D341Med (cell line): Measurements from ENCODE around the gene TMTC2.

Experiments
- DNase-seq: peaks from one replicate; pipeline ENCODE4 v3.0.0; 2012; ENCODE audit warnings: low spot score

The TMTC2 gene

DNA sequence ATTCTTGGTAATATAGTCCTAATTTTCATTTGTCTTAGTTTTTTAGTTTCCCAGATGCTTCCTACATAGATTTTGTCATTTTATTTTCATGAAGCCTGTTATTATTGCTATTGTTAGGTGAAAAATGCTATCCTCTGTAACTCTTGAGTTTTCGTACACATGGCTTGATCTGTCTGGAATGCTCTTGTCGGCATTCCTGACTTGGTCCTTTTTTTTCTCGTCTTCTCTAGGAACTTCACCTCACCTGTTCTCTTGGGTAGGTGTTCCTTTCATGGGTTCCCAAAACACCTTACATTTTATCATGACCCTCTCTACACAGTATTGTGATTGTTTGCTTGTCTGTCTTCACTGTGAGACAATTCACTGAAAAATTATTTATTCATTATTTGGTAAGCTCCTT is 267.4 kb downstream of the TMTC2 start:
- DNase-seq = no peak

DNA sequence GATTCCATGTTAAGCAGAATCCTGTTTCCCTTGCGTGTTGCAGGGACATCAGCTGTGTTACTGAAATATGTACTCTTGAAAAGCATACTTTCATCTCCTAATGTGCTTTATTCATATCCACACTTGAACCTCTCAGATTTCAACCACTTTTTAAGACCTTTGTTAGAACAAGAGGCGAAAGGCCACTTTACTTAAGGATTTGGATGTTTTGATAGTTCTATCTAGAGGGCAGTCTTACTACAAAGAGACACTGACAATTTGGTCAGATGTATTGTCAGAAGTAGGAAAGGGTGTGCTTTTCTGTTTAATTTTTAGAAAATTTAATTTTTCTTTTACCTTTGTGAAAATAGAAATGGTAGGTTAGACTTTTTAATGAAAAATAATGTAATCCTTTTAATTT is 267.9 kb downstream of the TMTC2 start:
- no peak for DNase-seq

DNA sequence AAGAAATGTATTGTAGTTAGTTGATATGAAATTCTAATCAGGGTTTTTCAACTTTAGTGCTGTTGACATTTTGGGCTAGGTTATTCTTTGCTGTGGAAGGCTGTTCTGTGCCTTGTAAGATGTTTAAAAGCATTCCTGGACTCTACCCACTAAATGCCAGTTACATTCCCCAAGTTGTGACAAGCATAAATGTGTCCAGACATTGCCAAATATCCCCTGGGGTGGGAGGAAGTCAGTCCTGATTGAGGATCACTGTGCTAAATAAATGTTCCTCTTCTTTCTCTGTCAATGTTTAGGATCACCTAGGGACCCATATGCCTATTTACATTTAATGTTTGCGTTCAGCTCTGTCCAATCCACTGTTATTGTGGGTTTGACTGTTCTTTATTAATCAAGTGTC is 268.3 kb downstream of the TMTC2 start:
- no peak for DNase-seq

DNA sequence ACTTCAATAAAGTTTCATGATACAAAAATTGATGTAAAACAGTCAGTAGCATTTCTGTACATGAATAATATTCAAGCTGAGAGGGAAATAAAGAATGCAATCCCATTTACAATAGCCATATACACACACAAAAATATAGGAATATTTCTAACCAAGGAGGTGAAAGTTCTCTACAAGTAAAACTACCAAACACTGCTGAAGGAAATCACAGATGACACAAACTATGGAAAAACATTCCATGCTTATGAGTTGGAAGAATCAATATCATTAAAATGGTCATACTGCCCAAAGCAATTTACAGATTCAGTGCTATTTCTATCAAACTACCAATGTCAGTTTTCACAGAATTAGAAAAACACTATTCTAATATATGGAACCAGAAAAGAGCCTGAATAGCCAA is 272.3 kb downstream of the TMTC2 start:
- DNase-seq = no peak

DNA sequence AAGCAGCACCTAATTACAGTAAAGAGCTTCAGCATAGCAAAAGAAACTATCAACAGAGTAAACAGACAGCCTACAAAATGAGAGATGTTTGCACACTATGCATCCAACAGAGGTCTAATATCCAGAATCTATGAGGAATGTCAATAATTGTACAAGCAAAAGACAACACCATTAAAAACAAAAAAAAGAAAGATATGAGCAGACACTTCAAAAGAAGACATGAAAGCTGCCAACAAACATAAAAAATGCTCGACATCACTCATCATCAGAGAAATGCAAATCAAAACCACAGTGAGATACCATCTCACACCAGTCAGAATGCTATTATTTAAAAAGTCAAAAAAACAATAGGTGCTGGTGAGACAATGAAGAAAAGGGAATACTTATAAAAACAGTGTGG is 273.1 kb downstream of the TMTC2 start:
- no peak for DNase-seq

DNA sequence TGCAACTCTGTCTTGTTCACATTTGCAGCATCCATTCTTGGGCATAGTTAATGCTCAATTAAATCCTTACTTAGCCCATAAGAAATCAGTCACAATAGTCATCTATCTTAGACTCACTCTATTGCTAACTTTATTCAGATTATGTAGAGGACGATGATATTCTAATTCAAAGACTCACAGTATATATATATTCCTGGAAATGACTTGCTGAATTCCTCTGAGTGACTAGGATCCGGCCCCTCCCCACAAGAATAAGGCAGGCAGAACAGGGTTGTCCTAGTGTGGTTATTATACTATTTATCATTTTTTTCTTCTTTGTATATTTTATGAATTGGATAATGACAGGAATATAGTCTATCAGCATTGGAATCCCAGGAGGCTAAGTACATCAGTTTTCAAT is 275.1 kb downstream of the TMTC2 start:
- no peak for DNase-seq

DNA sequence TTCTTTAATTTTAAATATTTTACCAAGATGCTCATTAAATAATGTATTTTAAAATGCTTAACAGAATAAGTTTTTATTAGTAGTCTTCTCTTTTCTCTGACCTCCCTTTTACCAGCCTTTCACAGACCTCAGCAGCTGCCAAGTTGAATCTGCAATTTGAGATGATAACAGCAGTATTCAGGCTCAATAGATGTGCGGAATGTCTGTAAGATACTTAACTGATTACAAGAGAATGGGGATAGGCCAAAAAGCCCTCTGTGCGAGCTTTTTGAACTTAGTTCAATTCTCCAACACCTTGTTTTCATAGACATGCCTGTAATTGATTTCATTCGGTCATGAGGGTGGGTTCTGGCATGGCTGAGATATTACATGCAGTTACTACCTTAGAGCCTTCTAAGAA is 277.2 kb downstream of the TMTC2 start:
- DNase-seq = no peak

DNA sequence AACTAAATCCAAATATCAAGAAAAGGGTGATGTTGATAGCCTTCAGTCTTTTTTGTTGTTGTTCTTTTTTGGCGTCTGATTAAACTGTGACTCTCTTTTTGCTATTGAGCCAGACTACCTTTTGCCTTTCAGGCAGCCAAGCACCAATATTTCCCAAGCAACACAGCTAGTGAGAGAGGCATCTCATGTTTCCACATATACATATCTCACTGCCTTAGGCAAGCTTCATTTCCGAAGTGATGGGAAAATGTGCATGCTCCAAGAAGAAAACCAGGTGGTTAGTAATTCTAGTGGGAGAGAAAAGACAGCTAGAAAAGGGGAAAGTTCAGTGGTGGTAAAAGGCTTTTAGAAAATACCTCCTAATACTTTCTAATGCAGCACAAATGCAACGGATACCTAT is 277.7 kb downstream of the TMTC2 start:
- DNase-seq = no peak

DNA sequence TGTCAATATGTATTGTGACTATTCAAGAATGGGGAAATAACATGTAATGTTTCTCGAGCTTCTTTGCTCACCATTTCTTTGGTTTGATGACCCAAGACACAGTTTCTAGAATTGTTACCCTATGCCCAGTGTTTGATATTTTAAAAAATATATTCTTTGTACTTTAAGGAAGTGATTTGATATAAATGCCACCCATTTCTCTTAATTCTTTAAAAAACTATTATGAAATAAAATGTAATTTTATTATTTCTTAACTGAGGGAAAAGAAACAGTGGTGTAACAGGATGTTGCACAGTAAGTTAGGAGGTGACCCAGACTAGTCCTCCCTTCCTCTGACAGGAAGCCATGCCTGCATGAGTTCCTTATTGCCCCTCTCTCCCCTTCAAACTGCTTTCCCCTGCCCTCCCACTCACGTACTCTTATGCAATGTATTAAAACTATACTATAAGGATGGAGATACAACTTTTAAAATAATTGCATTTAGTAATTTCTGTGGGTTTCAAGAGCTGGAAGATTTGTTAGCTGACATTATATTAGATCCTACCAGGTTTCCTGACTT is 279.4 kb downstream of the TMTC2 start:
- DNase-seq = no peak

DNA sequence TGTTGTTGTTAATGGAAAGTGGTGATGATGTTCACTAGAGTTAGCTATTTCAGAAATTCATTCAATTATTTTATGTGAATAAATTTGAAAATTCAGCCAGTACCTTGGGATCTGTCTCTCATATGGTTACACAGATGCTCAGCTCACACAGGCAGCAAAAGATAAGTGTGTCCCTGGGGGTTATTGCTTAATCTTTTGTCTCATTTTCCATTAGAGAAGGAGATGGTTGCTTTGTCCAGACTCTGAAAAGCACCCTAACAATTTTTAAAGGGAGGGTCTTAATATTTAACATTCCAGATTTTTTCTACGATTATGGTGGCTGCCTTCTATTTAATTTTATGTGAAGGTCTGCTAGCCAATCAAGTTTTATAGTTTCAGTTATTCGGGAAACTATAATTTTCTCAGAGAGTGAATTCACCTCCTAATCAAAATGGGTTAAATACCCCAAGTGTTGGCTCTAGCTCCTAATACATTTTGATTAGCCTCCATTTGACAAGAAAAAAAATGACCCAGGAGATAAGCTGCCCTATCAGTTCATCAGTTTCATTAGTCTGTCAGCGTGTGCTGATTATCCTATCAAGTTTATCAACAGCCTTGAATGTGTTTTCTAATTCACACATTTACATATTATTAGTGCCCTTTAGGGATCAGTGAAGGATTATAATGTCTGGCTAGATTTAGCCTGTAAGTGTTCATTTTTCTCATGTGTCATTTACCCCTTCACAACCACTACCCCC is 282.1 kb downstream of the TMTC2 start:
- peak; percentile 45 for DNase-seq

DNA sequence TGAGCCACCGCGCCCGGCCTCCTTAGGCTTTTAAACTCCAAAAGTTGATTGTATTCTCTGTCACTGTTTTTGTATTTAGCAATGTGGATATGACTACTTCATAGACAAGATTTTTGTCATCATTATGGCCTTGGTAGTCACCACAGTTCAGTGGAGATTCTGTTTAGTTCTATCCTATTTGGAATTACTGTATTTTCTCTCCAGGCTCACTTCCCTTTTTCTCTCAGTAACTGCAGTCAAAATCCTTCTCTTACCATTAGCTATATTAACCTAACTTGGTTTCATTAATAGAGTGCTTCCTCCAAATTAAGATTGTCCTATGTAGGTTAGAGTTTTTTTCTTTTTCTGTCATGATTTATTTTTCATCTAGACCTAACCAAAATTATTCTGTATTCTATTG is 283.9 kb downstream of the TMTC2 start:
- DNase-seq = no peak

DNA sequence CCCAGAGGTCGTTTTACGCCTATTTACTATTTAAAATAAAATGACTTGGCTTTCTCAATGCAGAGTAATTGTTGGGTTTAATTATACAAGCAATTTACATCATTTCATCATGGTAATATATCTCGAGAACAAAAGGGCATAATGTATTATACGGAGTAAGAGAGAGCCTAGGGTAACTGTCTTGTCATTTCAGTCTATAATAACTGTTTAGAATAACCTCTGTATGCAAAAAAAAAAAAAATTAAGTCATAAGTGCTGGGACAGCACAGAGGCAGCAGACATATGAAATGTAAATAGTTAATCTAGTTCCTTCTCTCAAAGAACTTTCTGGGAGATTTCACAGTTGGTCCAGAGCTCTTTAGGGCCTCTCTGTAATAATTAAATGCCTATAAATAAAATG is 284.9 kb downstream of the TMTC2 start:
- no peak for DNase-seq

DNA sequence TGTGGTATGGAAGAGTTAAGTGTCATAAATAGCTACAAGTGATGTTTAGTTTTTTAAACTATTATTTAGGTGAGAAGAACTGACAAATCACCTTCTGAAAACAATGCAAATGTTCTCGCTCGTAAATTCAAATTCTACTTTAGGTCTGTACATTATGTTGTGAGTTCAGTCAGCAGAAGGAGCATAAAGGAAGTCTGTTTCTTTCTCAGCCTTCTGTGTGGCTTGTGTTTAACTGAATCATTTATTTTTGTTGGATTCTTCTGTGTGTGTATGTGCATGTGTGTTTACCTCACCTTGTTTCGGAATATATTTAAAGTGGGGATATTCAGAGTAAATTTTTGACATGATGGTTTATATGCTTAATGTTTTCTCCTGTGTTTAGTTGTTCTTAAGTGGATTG is 285.9 kb downstream of the TMTC2 start:
- no peak for DNase-seq

DNA sequence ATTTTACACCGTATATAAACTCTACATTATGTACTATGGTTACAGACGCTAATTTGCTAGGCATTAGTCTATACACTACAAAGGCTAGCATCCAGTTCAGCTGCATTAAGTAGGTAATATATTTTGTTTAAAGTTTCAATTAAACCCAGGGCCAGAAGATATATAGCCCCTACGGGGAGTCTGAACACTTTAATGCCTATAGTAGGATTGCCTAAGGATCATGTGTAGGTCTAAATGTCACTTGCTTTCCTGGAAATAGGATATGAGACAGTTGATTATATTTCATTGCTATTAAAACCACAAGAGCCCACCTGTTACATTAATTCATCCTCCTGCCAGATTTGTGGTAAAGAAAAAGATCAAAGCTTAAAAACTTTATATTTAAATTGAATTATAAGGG is 286.9 kb downstream of the TMTC2 start:
- DNase-seq = no peak

DNA sequence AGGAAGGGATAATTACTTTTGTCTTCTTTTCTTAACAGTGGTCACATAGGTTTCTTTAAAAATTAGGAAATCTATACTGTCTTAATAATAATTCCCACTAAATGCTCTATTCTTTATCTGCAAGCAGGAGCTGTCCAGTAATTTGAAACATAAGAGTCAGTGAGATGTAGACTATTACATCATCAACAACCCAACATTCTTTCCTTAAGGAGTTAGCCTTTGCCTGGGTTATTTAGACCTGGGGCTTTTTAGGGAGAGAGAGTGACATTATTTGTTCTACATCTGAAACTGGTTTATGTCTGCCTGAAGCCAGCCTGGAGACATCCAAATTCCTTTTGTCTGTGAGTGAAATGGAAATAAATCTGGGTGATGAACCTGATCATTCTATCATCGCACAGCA is 294.4 kb downstream of the TMTC2 start:
- no peak for DNase-seq

DNA sequence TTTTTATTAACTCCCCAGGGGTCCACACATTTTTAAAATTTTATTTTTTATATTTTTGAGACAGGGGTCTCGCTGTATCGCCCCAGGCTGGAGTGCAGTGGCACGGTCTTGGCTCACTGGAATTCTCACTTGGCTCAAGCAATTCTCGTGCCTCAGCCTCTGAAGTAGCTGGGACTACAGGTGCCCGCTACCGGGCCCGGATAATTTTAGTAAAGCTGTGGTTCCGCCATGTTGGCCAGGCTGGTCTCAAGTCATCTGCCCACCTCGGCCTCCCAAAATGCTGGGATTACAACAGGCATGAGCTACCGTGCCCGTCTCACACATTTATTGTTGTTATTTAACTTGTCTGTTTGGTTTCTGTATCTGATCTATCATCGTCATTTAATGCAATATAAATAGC is 307.4 kb downstream of the TMTC2 start:
- no peak for DNase-seq

DNA sequence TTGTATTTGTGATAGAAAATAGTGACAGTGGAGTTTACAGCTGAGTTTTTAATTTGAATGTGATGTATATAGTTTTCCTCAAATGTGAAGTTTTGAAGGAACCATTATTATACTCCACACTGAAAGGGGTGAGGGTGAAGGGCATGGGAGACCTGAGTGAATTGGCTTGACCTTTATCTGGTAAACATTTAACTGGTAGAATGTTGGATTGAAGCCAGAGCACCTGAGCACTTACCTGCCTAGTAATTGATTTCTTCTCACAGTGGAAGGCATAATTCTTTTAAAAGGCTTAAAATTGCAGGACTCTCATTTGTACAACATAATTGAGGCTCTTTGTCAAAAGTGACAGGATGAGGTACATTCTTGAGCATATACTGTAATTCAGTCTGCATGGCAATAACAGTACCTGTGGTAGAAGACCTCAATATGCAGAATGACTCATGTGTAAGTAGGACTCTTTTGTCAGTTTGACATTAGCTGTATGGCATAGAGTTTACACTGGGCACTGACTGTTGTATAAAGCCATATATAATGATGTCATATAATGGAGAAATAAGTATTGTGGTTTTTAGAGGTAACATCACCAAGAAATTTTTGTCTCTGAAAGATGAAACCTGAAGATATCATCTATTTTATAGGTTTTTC is 309.6 kb downstream of the TMTC2 start:
- no peak for DNase-seq

DNA sequence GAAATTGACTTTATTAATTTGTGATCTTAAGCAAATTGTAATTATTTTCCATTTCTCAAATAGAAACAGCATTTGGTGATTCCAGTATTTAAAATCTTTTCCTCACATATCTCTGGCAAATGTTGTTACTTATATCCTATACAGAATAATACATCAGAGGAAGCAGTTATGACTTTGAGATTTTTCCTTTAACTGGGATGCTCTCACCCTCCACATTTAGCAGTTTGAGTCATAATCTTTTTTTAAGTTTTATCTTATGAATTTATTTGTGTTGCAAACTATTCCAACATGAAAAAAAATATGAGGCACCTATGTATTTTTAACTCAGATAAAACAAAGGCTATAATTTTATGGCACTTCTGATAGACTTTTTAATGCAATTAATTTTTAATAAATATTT is 311.8 kb downstream of the TMTC2 start:
- DNase-seq = no peak

DNA sequence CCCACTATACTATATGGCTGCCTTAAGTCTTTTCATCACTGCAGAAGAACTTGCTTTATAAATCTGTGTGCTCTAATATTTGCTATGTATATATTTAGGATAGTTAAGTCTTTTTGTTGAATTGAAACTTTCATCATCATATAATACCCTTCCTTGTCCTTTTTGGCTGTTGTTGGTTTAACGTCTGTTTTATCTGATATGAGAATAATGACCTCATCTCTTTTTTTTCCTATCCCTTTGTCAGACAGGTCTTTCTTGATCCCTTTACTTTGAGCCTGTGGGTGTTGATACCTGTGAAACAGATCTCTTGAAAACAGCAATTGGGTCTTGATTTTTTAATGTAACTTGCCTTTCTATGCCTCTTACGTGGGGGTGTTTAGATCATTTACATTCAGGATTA is 316.3 kb downstream of the TMTC2 start:
- no peak for DNase-seq

DNA sequence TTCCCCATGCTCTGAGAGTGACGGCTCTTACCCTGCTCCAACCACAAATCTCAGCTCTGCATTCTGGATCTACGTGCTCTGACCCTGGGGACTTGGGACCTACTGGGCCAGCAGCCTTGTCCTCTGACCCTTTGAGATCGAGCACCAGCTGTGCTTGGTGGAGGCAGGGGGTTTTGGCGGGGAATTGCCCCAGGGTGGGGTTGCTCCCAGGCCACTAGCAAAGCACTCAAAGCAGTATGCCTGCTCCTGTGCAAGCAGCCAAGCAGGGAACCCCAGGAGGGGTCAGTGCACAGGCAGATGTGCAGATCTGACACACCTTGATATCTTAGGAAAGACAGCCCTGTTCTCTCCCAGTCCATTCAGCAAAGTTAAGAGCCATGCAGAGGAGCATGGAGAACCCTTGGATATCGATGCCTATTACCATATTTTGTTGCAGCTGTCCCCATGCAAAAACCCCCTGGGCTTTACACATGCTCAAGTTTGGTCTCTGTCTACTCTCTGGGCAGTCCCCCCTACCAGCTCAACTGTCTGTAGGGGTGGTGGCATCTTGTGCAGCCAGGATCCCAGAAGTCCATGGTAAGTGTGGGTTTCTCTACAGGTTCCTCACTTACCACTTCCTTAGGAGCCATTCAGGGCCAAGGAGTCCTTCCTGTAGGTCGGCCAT is 319.0 kb downstream of the TMTC2 start:
- DNase-seq = peak; percentile 17

DNA sequence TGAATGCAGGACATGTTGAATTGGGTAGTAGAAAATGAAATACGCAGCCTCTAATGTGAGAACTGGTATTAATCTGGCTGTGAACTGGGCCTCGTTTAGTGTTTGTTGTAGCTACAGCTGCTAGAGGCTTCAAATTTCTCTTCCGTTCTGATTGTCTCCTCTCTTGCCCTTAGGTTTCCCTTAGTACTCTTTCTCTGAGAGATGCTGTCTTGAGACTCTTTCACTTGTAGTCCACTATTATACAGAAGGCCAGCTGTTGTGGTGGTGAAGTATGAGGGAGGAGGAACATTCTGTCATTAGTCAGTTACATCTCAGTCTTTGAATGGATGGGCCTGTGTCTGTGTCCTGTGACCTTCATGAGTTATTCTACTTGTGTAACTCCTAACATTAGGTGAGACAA is 322.0 kb downstream of the TMTC2 start:
- no peak for DNase-seq

DNA sequence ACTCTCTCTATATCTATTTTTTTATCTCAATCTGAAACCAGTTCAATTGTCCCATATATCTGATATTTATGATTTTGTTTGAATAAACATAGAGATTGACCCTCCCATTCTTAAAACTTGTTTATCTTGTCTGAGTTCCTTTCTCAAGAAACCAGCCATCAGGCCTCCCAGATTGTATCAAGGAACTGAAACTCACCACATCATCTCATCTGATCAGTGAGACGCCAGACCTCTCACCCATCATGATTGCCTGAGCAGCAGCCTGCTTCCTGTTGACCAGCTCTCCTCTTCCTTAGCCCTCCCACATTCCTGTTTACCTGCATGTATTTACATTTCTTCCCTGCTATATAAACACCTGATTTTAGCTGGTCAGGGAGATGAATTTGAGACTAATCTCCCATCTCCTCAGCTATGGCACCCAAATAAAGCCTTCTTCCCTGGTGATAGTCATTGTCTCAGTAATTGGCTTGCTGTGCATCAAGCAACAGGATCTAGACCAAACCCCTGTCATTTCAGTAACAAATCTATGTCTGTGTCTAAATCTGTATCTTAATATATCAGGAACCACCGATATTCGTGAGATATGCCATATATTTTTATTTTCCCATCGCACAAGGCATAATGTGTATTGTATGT is 323.6 kb downstream of the TMTC2 start:
- DNase-seq = no peak
